IPS DF 6.9 (cell line): ENCODE data around the gene IFI44.

Experiments
- DNase-seq: peaks from one replicate; pipeline ENCODE4 v3.0.0-alpha.2; 2013; ENCODE audit warnings: low read depth, low spot score
- H3K27ac ChIP-seq: one replicate; pipeline ENCODE4 v1.5.1; 2013; ENCODE audit warnings: low read length, control low read depth
- H3K27me3 ChIP-seq: 2 replicates; pipeline ENCODE4 v1.6.1; 2013; ENCODE audit warnings: mild to moderate bottlenecking, low read length; ENCODE audit not compliant: control insufficient read depth, insufficient read depth
- H3K36me3 ChIP-seq: 2 replicates; pipeline ENCODE4 v1.6.1; 2013; ENCODE audit warnings: low read length; ENCODE audit not compliant: control insufficient read depth, insufficient read depth
- H3K4me1 ChIP-seq: 2 replicates; pipeline ENCODE4 v1.6.1; 2013; ENCODE audit warnings: low read length; ENCODE audit not compliant: control insufficient read depth, insufficient read depth
- H3K4me3 ChIP-seq: 2 replicates; pipeline ENCODE4 v1.5.1; 2013; ENCODE audit warnings: mild to moderate bottlenecking, low read length
- H3K9me3 ChIP-seq: 2 replicates; pipeline ENCODE4 v1.6.1; 2013; ENCODE audit warnings: low read length, inconsistent platforms; ENCODE audit not compliant: control insufficient read depth, insufficient read depth
- WGBS: extraction: QIAGEN DNeasy Blood & Tissue Kit; methylation state at CpG from one replicate; pipeline ENCODE4 v1.1.7; 2013; ENCODE audit warnings: mixed read lengths, missing lambda C conversion rate; ENCODE audit not compliant: insufficient read length, insufficient coverage; 5-methylcytosine and 5-hydroxymethylcytosine counted together

Gene IFI44

GRCh38 chr1:78650114-78650660 lies 556 bp downstream of the IFI44 start:
- H3K36me3 ChIP-seq = no peaks in the 10 kb centered on the region
- no peak overlapping the region for H3K27ac ChIP-seq
- no peak for DNase-seq
- WGBS = no CpG with 5 or more reads among the region's 6 CpGs
- H3K4me1 ChIP-seq = no peaks in the 10 kb centered on the region
- H3K9me3 ChIP-seq = no peaks in the 10 kb centered on the region
- H3K27me3 ChIP-seq = no peaks in the 10 kb centered on the region
- H3K4me3 ChIP-seq = no peak overlapping the region

- Histone ChIP-seq H3K27ac (no peak overlapping the region), H3K4me3 (no peak overlapping the region), H3K9me3 (no peaks in the 10 kb centered on the region), H3K27me3 (no peaks in the 10 kb centered on the region), H3K4me1 (no peaks in the 10 kb centered on the region), H3K36me3 (no peaks in the 10 kb centered on the region)
- no CpG with 5 or more reads among the region's 12 CpGs for WGBS
- DNase-seq = no peak
Measured at GRCh38 chr1:78651241-78651640, 1.6 kb downstream of the IFI44 start.

DNA sequence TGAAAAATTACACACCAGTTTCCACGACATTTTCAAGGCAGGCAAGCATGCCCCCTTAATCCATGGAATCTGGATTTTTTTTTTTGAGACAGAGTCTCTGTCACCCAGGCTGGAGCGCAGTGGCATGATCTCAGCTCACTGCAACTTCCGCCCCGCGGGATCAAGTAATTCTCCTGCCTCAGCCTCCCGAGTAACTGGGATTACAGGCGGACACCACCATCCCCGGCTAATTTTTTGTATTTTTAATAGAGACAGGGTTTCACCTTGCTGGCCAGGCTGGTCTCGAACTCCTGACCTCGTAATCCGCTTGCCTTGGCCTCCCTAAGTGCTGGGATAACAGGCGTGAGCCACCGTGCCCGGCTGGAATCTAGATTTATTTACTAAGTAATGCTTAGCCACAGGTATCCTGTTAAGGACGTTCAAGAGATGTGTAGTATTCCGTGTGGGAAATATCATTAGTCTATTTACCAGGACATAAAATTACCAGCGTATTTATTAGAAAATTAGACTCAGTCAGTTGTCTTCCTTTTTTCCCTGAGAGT lies 2.5 kb downstream of the IFI44 start:
- H3K4me3 ChIP-seq = no peak overlapping the region
- no CpG with 5 or more reads among the region's 17 CpGs for WGBS
- no peaks in the 10 kb centered on the region for H3K27me3 ChIP-seq
- H3K4me1 ChIP-seq = no peaks in the 10 kb centered on the region
- H3K27ac ChIP-seq = no peak overlapping the region
- no peaks in the 10 kb centered on the region for H3K9me3 ChIP-seq
- no peak for DNase-seq
- H3K36me3 ChIP-seq = no peaks in the 10 kb centered on the region

- Histone ChIP-seq H3K36me3 (no peaks in the 10 kb centered on the region), H3K4me3 (no peak overlapping the region), H3K27ac (no peak overlapping the region), H3K27me3 (no peaks in the 10 kb centered on the region), H3K9me3 (no peaks in the 10 kb centered on the region), H3K4me1 (no peaks in the 10 kb centered on the region)
- WGBS = no CpG with 5 or more reads among the region's 1 CpG
- DNase-seq = no peak
Measured at GRCh38 chr1:78658901-78659300, 9.3 kb downstream of the IFI44 start.

- DNase-seq = no peak
- Histone ChIP-seq H3K27ac (no peak overlapping the region), H3K27me3 (no peaks in the 10 kb centered on the region), H3K9me3 (no peaks in the 10 kb centered on the region), H3K4me1 (no peaks in the 10 kb centered on the region), H3K4me3 (no peak overlapping the region), H3K36me3 (no peaks in the 10 kb centered on the region)
- no CpG with 5 or more reads among the region's 2 CpGs for WGBS
Measured at GRCh38 chr1:78663923-78664322, 14.3 kb downstream of the IFI44 start.

- WGBS = no CpG with 5 or more reads among the region's 1 CpG
- H3K4me1 ChIP-seq = no peaks in the 10 kb centered on the region
- H3K27me3 ChIP-seq = no peaks in the 10 kb centered on the region
- no peaks in the 10 kb centered on the region for H3K9me3 ChIP-seq
- H3K36me3 ChIP-seq = no peaks in the 10 kb centered on the region
- H3K27ac ChIP-seq = no peak overlapping the region
- no peak overlapping the region for H3K4me3 ChIP-seq
- no peak for DNase-seq
Measured at GRCh38 chr1:78664763-78665162, 15.1 kb downstream of the IFI44 start.

DNA sequence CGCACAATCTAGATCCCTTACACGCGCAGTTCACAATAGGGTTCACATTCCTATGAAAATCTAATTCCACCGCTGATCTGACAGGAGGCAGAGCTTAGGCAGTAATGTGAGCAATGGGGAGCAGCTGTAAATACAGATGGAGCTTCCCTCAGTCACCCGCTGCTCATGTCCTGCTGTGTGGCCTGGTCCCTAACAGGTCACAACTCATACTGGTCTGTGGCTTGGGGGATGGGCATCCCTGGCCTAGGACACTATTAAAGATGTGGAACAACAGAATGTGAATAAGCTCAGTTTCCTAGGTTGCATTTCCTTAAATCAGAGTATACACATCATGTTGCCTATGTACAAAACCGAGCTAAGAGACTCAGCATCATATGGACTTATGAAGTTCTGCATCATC lies 16.2 kb downstream of the IFI44 start:
- H3K27ac ChIP-seq = no peak overlapping the region
- H3K4me1 ChIP-seq = no peaks in the 10 kb centered on the region
- no peaks in the 10 kb centered on the region for H3K36me3 ChIP-seq
- H3K27me3 ChIP-seq = no peaks in the 10 kb centered on the region
- no peaks in the 10 kb centered on the region for H3K9me3 ChIP-seq
- H3K4me3 ChIP-seq = no peak overlapping the region
- no CpG with 5 or more reads among the region's 6 CpGs for WGBS
- no peak for DNase-seq

DNA sequence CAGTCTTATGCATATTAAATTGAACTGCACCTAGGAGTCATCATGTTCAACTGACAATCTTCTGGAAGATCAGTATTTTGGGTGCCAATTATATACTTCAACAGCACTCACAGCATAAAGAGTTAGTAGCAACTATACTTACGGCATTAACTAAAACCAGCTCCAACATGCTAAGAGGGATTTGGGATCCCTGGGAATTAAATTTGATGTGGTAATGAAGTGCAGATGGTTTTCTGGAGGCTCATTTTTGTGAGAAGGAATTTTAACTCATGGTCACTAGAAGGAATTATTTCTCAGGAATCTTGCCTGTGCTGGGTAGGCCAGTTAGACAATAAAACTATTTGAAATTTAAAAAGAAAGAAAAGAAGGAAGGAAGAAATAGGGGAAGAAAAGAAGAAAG lies 18.3 kb downstream of the IFI44 start:
- no peaks in the 10 kb centered on the region for H3K27me3 ChIP-seq
- no peak for DNase-seq
- no CpG with 5 or more reads among the region's 1 CpG for WGBS
- H3K9me3 ChIP-seq = no peaks in the 10 kb centered on the region
- no peak overlapping the region for H3K27ac ChIP-seq
- no peak overlapping the region for H3K4me3 ChIP-seq
- H3K4me1 ChIP-seq = no peaks in the 10 kb centered on the region
- no peaks in the 10 kb centered on the region for H3K36me3 ChIP-seq

DNA sequence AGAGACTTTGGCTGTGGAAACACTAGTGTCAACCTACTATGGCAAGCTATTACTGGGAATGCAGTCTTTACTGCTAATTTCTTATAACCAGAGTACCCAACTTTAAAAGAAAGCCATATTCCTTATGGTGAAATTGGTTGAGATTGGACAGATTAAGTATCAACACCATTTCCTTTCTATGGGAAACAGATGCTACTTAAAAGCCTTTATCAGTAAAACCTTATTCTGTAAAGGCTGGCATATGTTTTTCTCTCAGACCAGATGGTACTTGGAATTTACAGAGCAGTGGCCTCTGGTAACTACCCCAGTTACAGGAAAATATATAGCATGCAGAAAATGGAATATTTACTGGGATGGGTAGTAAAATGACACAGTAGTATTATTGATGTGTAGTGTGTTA lies 18.8 kb downstream of the IFI44 start:
- H3K36me3 ChIP-seq = no peaks in the 10 kb centered on the region
- H3K4me3 ChIP-seq = no peak overlapping the region
- H3K27me3 ChIP-seq = no peaks in the 10 kb centered on the region
- no peak overlapping the region for H3K27ac ChIP-seq
- no peaks in the 10 kb centered on the region for H3K9me3 ChIP-seq
- H3K4me1 ChIP-seq = no peaks in the 10 kb centered on the region
- DNase-seq = no peak

DNA sequence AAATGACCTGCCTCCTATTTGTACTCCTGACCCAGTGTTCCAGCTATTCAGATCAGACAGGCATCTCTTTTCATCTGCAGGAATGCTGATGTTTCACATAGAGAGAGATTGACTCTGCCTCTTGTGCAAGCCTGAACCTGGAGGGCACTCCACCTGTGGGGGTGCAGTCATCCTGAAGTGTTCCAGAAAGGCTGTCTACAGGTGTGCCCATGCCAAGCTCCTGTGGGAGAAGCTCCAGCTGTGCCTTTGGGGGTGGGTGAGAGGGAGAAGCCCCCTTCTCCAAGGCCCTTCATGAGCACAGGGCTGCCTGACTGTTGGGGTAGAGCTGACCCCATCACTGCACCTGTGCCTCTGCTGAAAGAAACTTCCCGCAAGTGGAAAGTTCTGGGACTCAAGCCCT lies 22.8 kb downstream of the IFI44 start:
- no peaks in the 10 kb centered on the region for H3K27me3 ChIP-seq
- DNase-seq = no peak
- no peak overlapping the region for H3K27ac ChIP-seq
- no peaks in the 10 kb centered on the region for H3K36me3 ChIP-seq
- no peaks in the 10 kb centered on the region for H3K4me1 ChIP-seq
- H3K4me3 ChIP-seq = no peak overlapping the region
- no CpG with 5 or more reads among the region's 1 CpG for WGBS
- H3K9me3 ChIP-seq = no peaks in the 10 kb centered on the region

- peak; percentile 39 for DNase-seq
Measured at GRCh38 chr1:78673120-78673519, 23.5 kb downstream of the IFI44 start.

More at GRCh38 chr1:78673120-78673519, 23.5 kb downstream of the IFI44 start:
- Histone ChIP-seq H3K27ac (no peak overlapping the region), H3K9me3 (no peaks in the 10 kb centered on the region), H3K4me1 (no peaks in the 10 kb centered on the region), H3K36me3 (no peaks in the 10 kb centered on the region), H3K27me3 (no peaks in the 10 kb centered on the region), H3K4me3 (no peak overlapping the region)
- no CpG with 5 or more reads among the region's 5 CpGs for WGBS
